Measurements from ENCODE around the gene MTIF3. TPM values are rescaled to one million over a fixed set of nuclear protein-coding genes. Genes with fewer than 3 reads are reported as not detected.

The MTIF3 gene
- total RNA-seq, 1 donor from 2014 or later = 105 TPM

GRCh38 chr13:27493981-27494380, 43.6 kb upstream of the MTIF3 start:
- no peak for DNase-seq (ENCODE audit: low read depth)
- TF ChIP-seq CTCF (IDR thresholded peaks at IDR 0.05; ENCODE audit: insufficient read depth, low read length, poor library complexity, severe bottlenecking) = no peak
- Histone ChIP-seq H3K27me3 (ENCODE audit: control insufficient read depth, insufficient read depth, low read length) (no peaks in the 10 kb centered on the region), H3K4me3 (ENCODE audit: low read depth, low read length) (no peak overlapping the region), H3K36me3 (ENCODE audit: control insufficient read depth, insufficient read depth, low read length) (no peaks in the 10 kb centered on the region)

- H3K4me3 ChIP-seq (ENCODE audit: low read depth, low read length) = no peak overlapping the region
- DNase-seq (ENCODE audit: low read depth) = no peak
- no peaks in the 10 kb centered on the region for H3K36me3 ChIP-seq (ENCODE audit: control insufficient read depth, insufficient read depth, low read length)
- no peaks in the 10 kb centered on the region for H3K27me3 ChIP-seq (ENCODE audit: control insufficient read depth, insufficient read depth, low read length)
- no peak for TF ChIP-seq CTCF (IDR thresholded peaks at IDR 0.05; ENCODE audit: insufficient read depth, low read length, poor library complexity, severe bottlenecking)
Observed at GRCh38 chr13:27489456-27489855, 39.1 kb upstream of the MTIF3 start.

GRCh38 chr13:27487776-27488175, 37.4 kb upstream of the MTIF3 start:
- Histone ChIP-seq H3K4me3 (ENCODE audit: low read depth, low read length) (no peak overlapping the region), H3K36me3 (ENCODE audit: control insufficient read depth, insufficient read depth, low read length) (no peaks in the 10 kb centered on the region), H3K27me3 (ENCODE audit: control insufficient read depth, insufficient read depth, low read length) (no peaks in the 10 kb centered on the region)
- DNase-seq (ENCODE audit: low read depth) = no peak
- TF ChIP-seq CTCF (IDR thresholded peaks at IDR 0.05; ENCODE audit: insufficient read depth, low read length, poor library complexity, severe bottlenecking) = no peak

DNA sequence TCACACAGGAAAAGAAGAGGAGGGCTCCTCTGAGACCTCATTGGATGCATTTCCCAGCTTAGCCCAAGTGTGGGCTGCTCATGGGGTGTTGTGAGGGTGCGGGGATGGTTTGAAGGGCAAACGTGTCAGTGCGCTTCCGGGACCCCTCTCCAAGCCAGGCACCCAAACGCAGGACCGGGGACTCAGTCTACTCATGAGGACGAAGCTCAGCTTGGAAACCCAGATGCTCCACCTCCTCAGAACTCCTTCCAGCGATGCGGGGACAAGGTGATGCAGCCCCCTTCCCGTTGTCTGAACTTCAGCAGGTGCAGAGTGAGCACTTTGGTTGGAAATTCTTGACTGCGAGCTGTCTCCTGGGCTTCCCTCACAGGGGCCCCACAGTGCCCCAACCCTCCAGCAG, 33.1 kb upstream of the MTIF3 start:
- DNase-seq (ENCODE audit: low read depth) = no peak
- no peaks in the 10 kb centered on the region for H3K36me3 ChIP-seq (ENCODE audit: control insufficient read depth, insufficient read depth, low read length)
- H3K27me3 ChIP-seq (ENCODE audit: control insufficient read depth, insufficient read depth, low read length) = no peaks in the 10 kb centered on the region
- TF ChIP-seq CTCF (IDR thresholded peaks at IDR 0.05; ENCODE audit: insufficient read depth, low read length, poor library complexity, severe bottlenecking) = no peak
- H3K4me3 ChIP-seq (ENCODE audit: low read depth, low read length) = no peak overlapping the region

DNA sequence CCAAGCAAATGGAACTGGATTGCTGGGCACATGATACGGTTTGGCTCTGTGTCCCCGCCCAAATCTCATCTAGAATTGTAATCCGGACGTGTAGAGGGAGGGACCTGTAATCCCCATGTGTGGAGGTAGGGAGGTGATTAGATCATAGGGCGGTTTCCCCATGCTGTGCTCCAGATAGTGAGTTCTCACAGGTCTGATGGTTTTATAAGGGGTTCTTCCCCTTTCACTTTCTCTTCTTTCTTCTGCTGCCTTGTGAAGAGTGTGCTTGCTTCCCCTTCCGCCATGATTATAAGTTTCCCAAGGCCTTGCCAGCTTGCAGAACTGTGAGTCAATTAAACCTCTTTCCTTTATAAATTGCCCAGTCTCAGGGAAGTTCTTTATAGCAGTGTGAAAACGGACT, 32.6 kb upstream of the MTIF3 start:
- H3K36me3 ChIP-seq (ENCODE audit: control insufficient read depth, insufficient read depth, low read length) = no peaks in the 10 kb centered on the region
- no peak overlapping the region for H3K4me3 ChIP-seq (ENCODE audit: low read depth, low read length)
- H3K27me3 ChIP-seq (ENCODE audit: control insufficient read depth, insufficient read depth, low read length) = no peaks in the 10 kb centered on the region
- no peak for DNase-seq (ENCODE audit: low read depth)
- no peak for TF ChIP-seq CTCF (IDR thresholded peaks at IDR 0.05; ENCODE audit: insufficient read depth, low read length, poor library complexity, severe bottlenecking)

DNA sequence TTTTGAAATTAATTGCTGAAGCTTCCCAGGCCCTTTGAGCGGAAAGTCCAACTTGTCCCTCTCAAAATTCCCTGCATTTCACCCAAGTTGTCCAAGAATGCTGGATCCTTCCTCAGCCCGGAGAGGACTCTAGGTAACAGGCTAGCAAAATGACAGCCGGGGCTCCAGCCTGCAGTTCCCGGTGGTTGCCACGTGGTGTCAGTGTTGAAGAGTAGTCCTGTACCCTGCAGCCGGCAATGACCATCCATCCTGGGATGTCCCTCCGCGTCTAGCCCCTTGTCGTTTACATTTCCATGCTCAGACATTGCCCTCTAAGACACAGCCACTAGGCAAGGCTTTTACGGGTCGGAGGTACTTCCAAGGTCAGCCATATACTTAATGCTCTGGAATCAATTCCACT, 31.4 kb upstream of the MTIF3 start:
- H3K4me3 ChIP-seq (ENCODE audit: low read depth, low read length) = no peak overlapping the region
- peak; percentile 73 for TF ChIP-seq CTCF (IDR thresholded peaks at IDR 0.05; ENCODE audit: insufficient read depth, low read length, poor library complexity, severe bottlenecking)
- DNase-seq (ENCODE audit: low read depth) = no peak
- H3K27me3 ChIP-seq (ENCODE audit: control insufficient read depth, insufficient read depth, low read length) = no peaks in the 10 kb centered on the region
- no peaks in the 10 kb centered on the region for H3K36me3 ChIP-seq (ENCODE audit: control insufficient read depth, insufficient read depth, low read length)

Measured in kidney epithelial cell (primary cell).